GM12872 (cell line): Measurements from ENCODE around the gene ZIC1.

Source experiments
- CTCF ChIP-seq: IDR thresholded peaks from 3 replicates; pipeline ENCODE4 v1.5.1; 2011; ENCODE audit warnings: low read depth, mild to moderate bottlenecking, low read length, moderate library complexity; ENCODE audit not compliant: insufficient read depth

The ZIC1 gene

GRCh38 chr3:147410116-147410525 is 956 bp downstream of the ZIC1 start:
- no peak for TF ChIP-seq CTCF

- no peak for TF ChIP-seq CTCF
These were observed 1.5 kb downstream of the ZIC1 start for GRCh38 chr3:147410526-147411237.

GRCh38 chr3:147411238-147411814 is 2.2 kb downstream of the ZIC1 start:
- no peak for TF ChIP-seq CTCF

GRCh38 chr3:147411815-147412241 is 2.7 kb downstream of the ZIC1 start:
- no peak for TF ChIP-seq CTCF

GRCh38 chr3:147412261-147412916 is 3.2 kb downstream of the ZIC1 start:
- TF ChIP-seq CTCF = no peak

GRCh38 chr3:147412917-147413685 is 3.9 kb downstream of the ZIC1 start:
- no peak for TF ChIP-seq CTCF
